ENCODE results near the gene HMBS. TPM values are rescaled to one million over a fixed set of nuclear protein-coding genes. Genes with fewer than 3 reads are reported as not detected.
"Not testable (repeated sequence)": the region's sequence is repeated elsewhere in the genome, so short reads cannot be mapped to it uniquely, and the experiment has no call there.

The HMBS gene
- total and polyA plus RNA-seq, 2 experiments from 2014 or later: 5.1 to 46.1 TPM

DNA sequence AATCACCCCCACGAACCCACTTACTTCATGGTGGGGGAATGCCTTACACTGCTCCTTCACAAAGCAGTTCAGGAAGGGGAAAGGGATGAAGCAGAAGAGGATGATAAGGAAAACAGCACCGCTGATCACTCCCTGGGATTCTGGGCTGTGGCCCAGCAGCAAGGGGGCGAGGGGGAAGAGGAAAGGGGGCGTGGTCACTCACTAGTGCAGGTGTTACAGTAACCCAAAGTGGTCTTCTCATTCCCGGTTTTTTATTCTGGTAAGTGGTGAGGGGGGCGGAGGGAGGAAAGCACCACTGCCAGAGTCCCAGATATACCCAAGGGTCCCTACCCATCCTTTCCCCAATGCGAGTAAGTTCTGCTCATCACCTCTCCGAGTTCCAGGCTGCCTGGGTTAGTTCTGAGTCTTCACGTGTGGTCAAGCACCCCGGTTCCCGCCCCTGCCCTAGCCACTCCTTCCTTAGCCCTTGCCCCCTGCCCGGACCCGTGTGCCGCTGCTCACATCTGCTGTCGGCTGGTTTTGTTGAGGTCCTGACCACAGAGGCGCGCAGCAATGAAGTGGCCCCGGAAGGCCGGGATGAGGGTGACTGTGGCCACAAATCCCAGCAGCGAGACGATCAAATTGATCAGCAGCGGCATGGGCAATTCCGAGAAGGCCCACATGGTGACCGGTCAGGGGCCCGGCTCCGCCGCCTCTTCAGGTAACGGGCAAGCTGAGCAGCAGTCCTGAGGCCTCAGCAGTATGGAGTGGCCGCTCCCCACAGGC, 16.5 kb downstream of the HMBS start:
- Histone ChIP-seq H3K79me2 (ENCODE audit: insufficient read depth) (peaks cover 40% of the 10 kb centered on the region), H3F3A (ENCODE audit: insufficient read depth) (peaks cover 27% of the 10 kb centered on the region), H4K20me1 (ENCODE audit: insufficient read depth) (no peaks in the 10 kb centered on the region), H3K4me1 (ENCODE audit: insufficient read depth) (peaks cover 15% of the 10 kb centered on the region), H2AFZ (peak overlapping the region; percentile 89), H3K27me3 (replicated peaks; ENCODE audit: insufficient read depth) (no peaks in the 10 kb centered on the region), H3K9me2 (ENCODE audit: insufficient read depth) (no peaks in the 10 kb centered on the region), H3K9ac (peak overlapping the region; percentile 89), H3K4me2 (ENCODE audit: unreplicated experiment) (peak overlapping the region; percentile 92), H3K4me3 (peak overlapping the region; percentile 84), H3K36me3 (ENCODE audit: low read depth) (peaks cover 10% of the 10 kb centered on the region; the same call in 1 of the 2 replicates), H3K9me3 (ENCODE audit: low read depth) (no peaks in the 10 kb centered on the region), H3K27ac (peak overlapping the region; percentile 93)
- in situ Hi-C loops (cut with MboI): no loop called here
- peak; percentile 16 for DNase-seq
- TF ChIP-seq EZH2 (IDR thresholded peaks at IDR 0.05; ENCODE audit: insufficient read depth, poor library complexity, severe bottlenecking) (no peak), EZH2phosphoT487 (IDR thresholded peaks at IDR 0.05; ENCODE audit: insufficient read depth, low read depth) (no peak)
- WGBS, 2 experiments (ENCODE audit: low coverage in 1 of 2, low lambda C conversion rate in 2 of 2, missing lambda C conversion rate in 2 of 2): 1% methylated on average over 29 of the region's 29 CpGs

DNA sequence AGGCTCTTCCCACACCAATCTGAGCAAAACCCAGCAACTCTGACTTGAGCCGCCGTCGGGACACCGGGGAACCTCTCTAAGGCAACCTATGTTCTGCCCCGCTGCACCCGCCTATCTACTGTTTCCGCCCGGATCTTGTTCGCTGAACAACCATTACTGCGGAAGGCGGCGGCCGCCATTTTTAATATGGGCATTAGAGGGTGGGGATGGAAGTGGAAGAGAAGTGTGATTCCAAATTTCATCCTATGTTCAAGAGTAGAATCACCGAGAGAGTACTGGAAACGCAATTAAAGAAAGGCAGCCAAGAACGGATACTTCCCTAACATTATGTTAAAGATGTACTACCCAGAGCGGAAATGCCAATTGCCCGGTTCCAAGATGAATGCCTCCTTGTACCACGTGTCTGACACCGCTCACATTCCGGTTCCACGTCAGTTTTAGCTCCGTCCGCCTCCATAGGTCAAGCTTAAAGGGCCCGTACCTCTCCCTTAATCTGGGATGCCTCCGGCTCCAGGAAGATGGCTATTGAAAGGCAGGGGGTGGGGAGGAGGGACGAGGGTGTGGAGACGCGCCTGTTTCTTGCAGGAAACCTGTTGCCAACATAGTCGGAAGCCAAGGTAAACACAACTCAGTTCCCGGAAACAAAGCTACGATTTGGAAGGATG, 17.2 kb downstream of the HMBS start, which contains the start of gene DPAGT1:
Gene DPAGT1 (minus strand): TSS at position 95 of the 665 bp plus-strand sequence. CDS start 198 bp downstream, outside the sequence.
- peak within 1 kb of the TSS; percentile 89 for H3K9ac ChIP-seq
- in situ Hi-C loops (cut with MboI): no loop called here
- H3K9me3 ChIP-seq (ENCODE audit: low read depth): no peaks in the 10 kb centered on the region
- H3K27me3 ChIP-seq (replicated peaks; ENCODE audit: insufficient read depth): no peaks in the 10 kb centered on the region
- peak; percentile 98 for DNase-seq
- H3F3A ChIP-seq (ENCODE audit: insufficient read depth): peaks cover 21% of the 10 kb centered on the region
- H3K79me2 ChIP-seq (ENCODE audit: insufficient read depth): peaks cover 44% of the 10 kb centered on the region
- H3K4me3 ChIP-seq: peak within 1 kb of the TSS; percentile 84
- H3K4me1 ChIP-seq (ENCODE audit: insufficient read depth): peaks cover 22% of the 10 kb centered on the region
- TF ChIP-seq EZH2 (IDR thresholded peaks at IDR 0.05; ENCODE audit: insufficient read depth, poor library complexity, severe bottlenecking) (no peak), EZH2phosphoT487 (IDR thresholded peaks at IDR 0.05; ENCODE audit: insufficient read depth, low read depth) (no peak)
- peak within 1 kb of the TSS; percentile 93 for H3K27ac ChIP-seq
- peak within 1 kb of the TSS; percentile 89 for H2AFZ ChIP-seq
- H3K9me2 ChIP-seq (ENCODE audit: insufficient read depth): no peaks in the 10 kb centered on the region
- peak within 1 kb of the TSS; percentile 92 for H3K4me2 ChIP-seq (ENCODE audit: unreplicated experiment)
- peaks cover 9% of the 10 kb centered on the region; the same call in 1 of the 2 replicates for H3K36me3 ChIP-seq (ENCODE audit: low read depth)
- no peaks in the 10 kb centered on the region for H4K20me1 ChIP-seq (ENCODE audit: insufficient read depth)
- WGBS, 2 experiments (ENCODE audit: low coverage in 1 of 2, low lambda C conversion rate in 2 of 2, missing lambda C conversion rate in 2 of 2): 1% methylated on average over 32 of the region's 32 CpGs

DNA sequence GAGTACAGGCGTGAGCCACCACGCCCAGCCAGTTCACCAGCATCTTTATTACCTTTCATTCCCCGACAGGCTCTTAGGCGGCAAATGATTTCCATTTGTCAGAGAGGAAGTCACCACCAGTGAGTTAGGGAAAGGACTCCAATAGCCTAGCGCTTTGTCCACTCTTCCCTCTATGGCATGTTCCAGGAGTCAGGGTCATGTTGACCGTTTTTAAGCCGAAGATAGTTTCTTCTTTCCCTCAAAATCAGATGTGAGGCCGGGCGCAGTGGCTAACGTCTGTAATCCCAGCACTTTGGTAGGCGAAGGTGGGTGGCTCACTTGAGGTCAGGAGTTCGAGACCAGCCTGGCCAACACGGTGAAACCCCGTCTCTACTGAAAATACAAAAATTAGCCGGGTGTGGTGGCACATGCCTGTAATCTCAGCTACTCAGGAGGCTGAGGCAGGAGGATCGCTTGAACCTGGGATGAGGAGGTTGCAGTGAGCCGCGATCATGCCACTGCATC, 18.5 kb downstream of the HMBS start:
- in situ Hi-C loops (cut with MboI); H3K36me3 ChIP-seq (ENCODE audit: low read depth): not testable (repeated sequence)
- peak overlapping the region; percentile 89 for H3K9ac ChIP-seq

DNA sequence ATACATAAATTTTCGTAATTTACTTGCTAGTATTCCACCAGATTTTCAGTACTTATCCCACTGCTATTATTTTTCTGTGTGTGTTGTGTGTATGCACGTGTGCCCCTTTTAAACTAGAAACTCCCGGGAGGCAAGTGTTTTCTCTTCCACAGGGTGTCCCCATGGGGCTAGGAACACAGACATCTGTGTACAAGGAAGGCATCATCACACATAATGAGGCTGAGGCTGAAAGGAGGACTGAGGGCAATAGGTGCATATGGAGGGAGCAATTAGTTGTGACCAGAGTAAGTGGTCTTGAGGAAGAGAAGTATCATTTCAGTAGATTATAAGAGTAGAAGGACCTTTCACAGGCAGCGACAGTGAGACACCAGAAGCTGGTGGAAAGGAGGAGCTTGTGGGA, 19.1 kb downstream of the HMBS start:
- Histone ChIP-seq H3K79me2 (ENCODE audit: insufficient read depth) (peaks cover 53% of the 10 kb centered on the region), H3F3A (ENCODE audit: insufficient read depth) (peaks cover 21% of the 10 kb centered on the region), H3K27me3 (replicated peaks; ENCODE audit: insufficient read depth) (no peaks in the 10 kb centered on the region), H3K9me2 (ENCODE audit: insufficient read depth) (no peaks in the 10 kb centered on the region), H3K9me3 (ENCODE audit: low read depth) (no peaks in the 10 kb centered on the region), H3K9ac (no peak overlapping the region), H3K27ac (no peak overlapping the region), H2AFZ (no peak overlapping the region; the same call in 1 of the 2 replicates), H3K4me1 (ENCODE audit: insufficient read depth) (peaks cover 28% of the 10 kb centered on the region), H3K36me3 (ENCODE audit: low read depth) (no peaks in the 10 kb centered on the region), H3K4me2 (ENCODE audit: unreplicated experiment) (no peak overlapping the region), H3K4me3 (no peak overlapping the region), H4K20me1 (ENCODE audit: insufficient read depth) (no peaks in the 10 kb centered on the region)
- TF ChIP-seq EZH2 (IDR thresholded peaks at IDR 0.05; ENCODE audit: insufficient read depth, poor library complexity, severe bottlenecking): no peak
- no peak for TF ChIP-seq EZH2phosphoT487 (IDR thresholded peaks at IDR 0.05; ENCODE audit: insufficient read depth, low read depth)
- in situ Hi-C loops (cut with MboI): no loop called here
- DNase-seq: no peak
- WGBS, 2 experiments (ENCODE audit: low coverage in 1 of 2, low lambda C conversion rate in 2 of 2, missing lambda C conversion rate in 2 of 2): 51 to 52% methylated on average over 4 of the region's 4 CpGs

More for the DNA sequence above, 18.5 kb downstream of the HMBS start:
- H3K4me3 ChIP-seq: peak overlapping the region; percentile 84
- H2AFZ ChIP-seq: peak overlapping the region; percentile 89
- H3K27ac ChIP-seq: peak overlapping the region; percentile 93
- not testable (repeated sequence) for H4K20me1 ChIP-seq (ENCODE audit: insufficient read depth); H3K9me2 ChIP-seq (ENCODE audit: insufficient read depth); DNase-seq; H3K27me3 ChIP-seq (replicated peaks; ENCODE audit: insufficient read depth); H3K9me3 ChIP-seq (ENCODE audit: low read depth)
- 79 to 82% methylated on average over 18 of the region's 18 CpGs for WGBS, 2 experiments (ENCODE audit: low coverage in 1 of 2, low lambda C conversion rate in 2 of 2, missing lambda C conversion rate in 2 of 2)
- H3K4me1 ChIP-seq (ENCODE audit: insufficient read depth): peaks cover 22% of the 10 kb centered on the region
- H3K4me2 ChIP-seq (ENCODE audit: unreplicated experiment): peak overlapping the region; percentile 92
- H3F3A ChIP-seq (ENCODE audit: insufficient read depth): peaks cover 21% of the 10 kb centered on the region
- peaks cover 53% of the 10 kb centered on the region for H3K79me2 ChIP-seq (ENCODE audit: insufficient read depth)

Measured in GM23248 (cell line).